ENCODE measurements around the gene VSIR. TPM values are rescaled to one million over a fixed set of nuclear protein-coding genes. Genes with fewer than 3 reads are reported as not detected.

The VSIR gene
- total and polyA plus RNA-seq, 12 donors, result 36.6 to 112 (median 69.0) TPM

Small RNA genes lying within 50 kb of the gene (microRNA-seq; reads per million reads assigned to microRNA genes)
- 0 reads per million in 2 donors for gene MIR7152

Other genes starting within 250 kb of the VSIR start
- under 1 TPM in 5 of 10 donors, not detected in 5; 0.05 to 0.16 (median 0.07) TPM for gene C10orf105, start 53.7 kb downstream of the VSIR start, total RNA-seq
- gene C10orf105, start 53.7 kb downstream of the VSIR start, polyA plus RNA-seq, result under 1 TPM; 0.03 to 0.15 TPM
- gene PSAP, start 77.7 kb upstream of the VSIR start, total RNA-seq, result 1,000 to 10,000 TPM; 1,446 to 2,078 (median 1,666) TPM
- 100 to 1,000 TPM; 443 to 780 TPM for gene PSAP, start 77.7 kb upstream of the VSIR start, polyA plus RNA-seq
- gene CHST3, start 190.9 kb upstream of the VSIR start, total RNA-seq, result 10 to 100 TPM; 14.5 to 28.7 (median 21.3) TPM
- gene CHST3, start 190.9 kb upstream of the VSIR start, polyA plus RNA-seq, result 10 to 100 TPM in 1 of 2 donors, 1 to 10 TPM in 1; 6.3 to 12.0 TPM